NCI-H128 (cell line): ENCODE measurements around the gene FLYWCH1.

Experiments used
- DNase-seq: peaks from one replicate; lab custom pipeline; 2025; ENCODE audit not compliant: unreplicated experiment; lab: John Stamatoyannopoulos, UW

The FLYWCH1 gene

DNA sequence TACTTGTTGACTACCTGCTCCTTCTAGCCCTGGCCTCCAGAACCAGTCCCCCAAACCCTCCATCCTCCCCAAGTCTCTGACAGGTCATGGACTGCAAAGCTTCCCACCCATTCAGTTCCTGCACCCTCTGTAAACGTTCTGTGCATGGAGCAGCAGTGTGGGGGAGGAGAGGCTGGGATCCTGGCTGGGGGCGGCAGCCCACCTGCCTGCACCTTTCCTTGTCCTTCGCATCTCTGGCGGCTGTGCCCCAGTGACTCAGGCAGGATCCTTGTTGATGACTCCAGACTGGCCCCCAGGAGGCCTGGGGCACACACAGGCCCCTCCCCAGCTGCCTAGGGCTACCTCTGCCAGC is 70.1 kb downstream of the FLYWCH1 start:
- DNase-seq: no peak

- no peak for DNase-seq
These were observed 70.7 kb downstream of the FLYWCH1 start for GRCh38 chr16:2982402-2982801.

DNA sequence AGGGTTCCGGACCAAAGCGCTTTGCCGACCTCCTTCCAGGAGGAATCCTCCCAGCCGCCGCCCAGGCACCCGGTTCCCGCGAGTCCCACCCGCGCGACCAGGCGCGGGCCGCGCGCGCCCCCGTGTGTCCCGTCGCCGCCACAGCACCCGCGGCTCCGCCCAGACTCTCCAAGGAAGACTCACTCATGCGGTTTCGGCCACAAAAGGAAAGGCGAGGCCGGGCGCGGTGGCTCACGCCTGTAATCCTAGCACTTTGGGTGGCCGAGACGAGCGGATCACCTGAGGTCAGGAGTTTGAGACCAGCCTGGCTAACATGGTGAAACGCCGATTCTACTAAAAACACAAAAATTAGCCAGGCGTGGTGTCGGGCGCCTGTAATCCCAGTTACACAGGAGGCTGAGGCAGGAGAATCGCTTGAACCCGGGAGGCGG is 72.0 kb downstream of the FLYWCH1 start:
- peak; percentile 51 for DNase-seq

DNA sequence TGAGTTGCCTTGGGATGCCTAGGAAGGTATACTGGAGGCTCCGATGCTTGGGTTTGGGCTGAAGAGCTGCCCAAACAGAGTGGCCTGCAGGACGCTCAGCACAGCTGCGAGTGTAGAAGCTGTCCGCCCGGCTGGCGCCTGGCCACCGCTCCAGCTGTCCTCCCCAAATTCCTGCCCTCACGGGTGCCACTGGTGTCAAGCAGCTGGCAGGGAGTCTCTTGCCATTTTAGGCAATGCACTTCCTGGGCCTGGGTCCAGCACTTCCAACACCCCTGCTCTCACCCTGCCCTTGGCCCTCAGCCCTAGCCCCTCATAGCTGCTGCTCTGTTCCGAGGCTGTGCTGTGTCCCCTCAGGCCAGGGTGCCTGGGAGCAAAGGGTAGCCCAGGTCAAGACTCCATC is 73.7 kb downstream of the FLYWCH1 start:
- DNase-seq: no peak

- no peak for DNase-seq
These were observed 74.2 kb downstream of the FLYWCH1 start for GRCh38 chr16:2985893-2986355.

DNA sequence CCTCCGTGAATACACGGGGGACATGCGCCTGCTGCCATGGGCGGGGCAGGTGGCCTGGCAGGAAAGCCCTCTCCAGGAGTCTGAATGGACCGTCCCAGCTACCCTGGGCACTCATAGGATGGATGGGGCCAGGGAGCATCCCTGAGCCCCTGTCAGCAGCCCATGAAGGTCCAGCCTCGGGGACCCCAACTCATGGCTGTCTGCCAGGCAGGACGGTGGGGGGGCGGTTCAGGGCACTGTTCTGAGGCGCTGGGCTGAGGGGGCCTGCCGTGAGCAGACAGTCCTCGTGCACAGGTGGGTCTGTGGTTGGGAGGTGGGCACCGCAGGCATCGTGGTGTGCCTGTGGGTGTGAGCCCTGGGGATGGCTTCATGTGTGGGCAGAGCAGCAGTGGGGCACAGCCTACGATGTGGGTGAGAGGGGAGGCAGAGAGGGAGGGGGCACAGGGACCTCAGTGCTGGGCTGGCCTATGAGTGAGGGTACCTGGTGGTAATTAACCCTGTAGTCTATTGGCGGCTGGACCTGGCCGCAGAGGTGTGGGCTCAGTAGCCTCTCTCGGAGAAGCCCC is 75.0 kb downstream of the FLYWCH1 start:
- no peak for DNase-seq

DNA sequence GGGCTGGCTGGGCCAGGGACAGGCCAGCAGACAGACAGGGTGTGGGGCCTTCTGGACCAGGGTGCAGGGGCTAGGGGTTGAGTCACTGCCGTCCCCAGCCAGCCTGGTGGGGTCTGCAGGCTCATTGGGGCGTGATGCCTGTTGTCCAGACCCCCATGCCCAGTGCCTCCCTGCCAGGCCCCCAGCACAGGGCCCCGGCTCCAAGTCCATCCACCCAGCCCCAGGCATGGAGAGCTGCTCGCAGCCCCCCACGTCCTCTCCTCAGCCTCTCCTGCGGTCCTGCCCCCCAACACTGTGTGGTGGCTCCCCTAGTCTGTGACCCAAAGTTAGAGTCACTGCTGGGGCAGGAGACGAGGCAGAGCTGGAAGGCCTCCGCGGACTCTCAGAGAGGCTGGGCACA is 75.6 kb downstream of the FLYWCH1 start:
- no peak for DNase-seq

- DNase-seq: no peak
These were observed 76.1 kb downstream of the FLYWCH1 start for GRCh38 chr16:2987833-2988232.

- no peak for DNase-seq
These were observed 76.9 kb downstream of the FLYWCH1 start for GRCh38 chr16:2988590-2989099.

DNA sequence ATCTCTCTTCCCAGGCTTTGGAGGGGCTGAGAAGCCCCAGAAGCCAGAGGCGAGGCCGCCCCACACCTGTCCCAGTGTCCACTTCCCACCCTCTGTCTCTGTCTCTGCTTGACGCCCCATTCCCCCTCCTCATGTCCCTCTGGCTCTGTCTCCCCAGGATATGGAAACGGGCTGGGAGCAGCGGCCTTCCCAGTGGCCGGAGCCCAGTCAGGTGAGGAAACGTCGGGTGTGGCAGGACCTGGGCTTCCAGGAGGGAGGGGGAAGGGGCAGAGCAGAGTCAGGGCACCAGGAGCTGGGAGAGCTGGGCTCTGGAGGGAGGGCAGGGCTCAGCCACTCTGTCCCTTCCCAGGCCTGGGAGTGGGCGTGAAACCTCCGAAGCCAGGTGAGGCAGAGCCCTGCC is 79.2 kb downstream of the FLYWCH1 start:
- DNase-seq: no peak

- DNase-seq: no peak
These were observed 80.0 kb downstream of the FLYWCH1 start for GRCh38 chr16:2991566-2992261.

GRCh38 chr16:2992383-2993081 is 80.8 kb downstream of the FLYWCH1 start:
- no peak for DNase-seq

DNA sequence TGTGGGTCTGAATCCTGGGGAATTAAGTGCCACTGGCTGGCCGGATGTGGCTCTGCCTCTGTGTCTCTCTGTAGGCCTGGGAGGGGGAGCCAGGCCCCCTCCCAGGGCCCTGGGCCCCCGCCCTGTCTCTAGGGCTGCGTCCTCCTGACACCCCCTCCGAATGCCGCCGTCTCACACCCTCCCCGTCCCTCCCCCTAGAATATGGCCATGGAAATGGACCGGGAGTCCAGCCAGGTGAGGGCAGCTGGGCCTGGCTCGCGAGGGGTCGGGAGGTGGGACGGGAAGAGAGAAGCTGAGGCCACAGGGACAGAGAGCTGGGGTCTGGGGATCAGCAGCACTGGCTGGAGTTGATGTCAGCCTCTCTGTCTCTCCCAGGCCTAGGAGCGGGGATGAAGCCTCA is 84.6 kb downstream of the FLYWCH1 start:
- DNase-seq: no peak

- DNase-seq: no peak
These were observed 88.2 kb downstream of the FLYWCH1 start for GRCh38 chr16:2999929-3000328.

GRCh38 chr16:3000540-3000939 is 88.8 kb downstream of the FLYWCH1 start:
- no peak for DNase-seq
